IMR-90 (cell line): ENCODE measurements around the gene NPEPL1. TPM values are rescaled to one million over a fixed set of nuclear protein-coding genes. Genes with fewer than 3 reads are reported as not detected.

Experiments
- ATAC-seq: fragments of 200-7000 bp; cut with Tn5 transposase; 2 replicates; pipeline ENCODE4 v1.9.1; 2020; ENCODE audit warnings: low read depth, mild to moderate bottlenecking, moderate library complexity
- BruUV-seq: library from RNA; stranded (reverse); fragments of 400-500 nt; replicated peaks from 2 replicates; lab custom pipeline; 2021; lab: Mats Ljungman, UMichigan
- CTCF ChIA-PET: fragments of 300-600 bp; formaldehyde crosslinking; extraction: SDS; loops from one replicate; lab custom pipeline; 2021; ENCODE audit warnings: antibody characterized with exemption; lab: Yijun Ruan, JAX
- POLR2A ChIA-PET: fragments of 300-600 bp; sonication (Branson Sonifier 250); formaldehyde crosslinking; loops from one replicate; lab custom pipeline; 2022; ENCODE audit warnings: antibody characterized with exemption; ENCODE audit not compliant: unreplicated experiment; lab: Charles Lee
- DNase-seq: peaks from one replicate; pipeline ENCODE4 v3.0.0; 2013
- H2AFZ ChIP-seq: replicated peaks from 2 replicates; pipeline ENCODE3; 2013; ENCODE audit warnings: low read length, mild to moderate bottlenecking; ENCODE audit not compliant: poor library complexity
- H2AK5ac ChIP-seq: 2 replicates; pipeline ENCODE4 v1.6.1; 2013; ENCODE audit warnings: low read depth, low read length, inconsistent platforms
- H2AK9ac ChIP-seq: replicated peaks from 2 replicates; pipeline ENCODE3; 2013; ENCODE audit warnings: mild to moderate bottlenecking, low read depth, low read length, moderate library complexity; ENCODE audit not compliant: poor library complexity
- H2BK120ac ChIP-seq: 2 replicates; pipeline ENCODE4 v1.6.1; 2013; ENCODE audit warnings: low read depth, low read length, inconsistent platforms
- H2BK15ac ChIP-seq: 3 replicates; pipeline ENCODE4 v1.6.1; 2013; ENCODE audit warnings: low read depth, low read length, inconsistent platforms
- H2BK20ac ChIP-seq: 2 replicates; pipeline ENCODE4 v1.6.1; 2013; ENCODE audit warnings: low read depth, mild to moderate bottlenecking, inconsistent platforms, low read length, moderate library complexity
- H2BK5ac ChIP-seq: 2 replicates; pipeline ENCODE4 v1.6.1; 2013; ENCODE audit warnings: mild to moderate bottlenecking, low read depth, low read length, inconsistent platforms; ENCODE audit not compliant: poor library complexity, severe bottlenecking
- H3K14ac ChIP-seq: replicated peaks from 2 replicates; pipeline ENCODE4 v1.6.1; 2013; ENCODE audit warnings: low read depth, low read length, inconsistent platforms
- H3K18ac ChIP-seq: 2 replicates; pipeline ENCODE4 v1.6.1; 2013; ENCODE audit warnings: low read depth, low read length, control low read depth
- H3K23ac ChIP-seq: 2 replicates; pipeline ENCODE4 v1.6.1; 2013; ENCODE audit warnings: low read depth, low read length, inconsistent platforms
- H3K27ac ChIP-seq: 2 replicates; pipeline ENCODE4 v1.5.1; 2013; ENCODE audit warnings: mild to moderate bottlenecking, control low read depth, low read length; ENCODE audit not compliant: insufficient read depth
- H3K27me3 ChIP-seq: 2 replicates; pipeline ENCODE4 v1.6.1; 2013; ENCODE audit warnings: low read length; ENCODE audit not compliant: control insufficient read depth, insufficient read depth
- H3K36me3 ChIP-seq: 2 replicates; pipeline ENCODE4 v1.6.1; 2013; ENCODE audit warnings: low read length, mixed read lengths; ENCODE audit not compliant: control insufficient read depth, insufficient read depth
- H3K4ac ChIP-seq: 2 replicates; pipeline ENCODE4 v1.6.1; 2013; ENCODE audit warnings: low read depth, low read length, inconsistent platforms
- H3K4me1 ChIP-seq: 2 replicates; pipeline ENCODE4 v1.6.1; 2013; ENCODE audit warnings: low read length, mixed read lengths; ENCODE audit not compliant: control insufficient read depth, insufficient read depth
- H3K4me2 ChIP-seq: 2 replicates; pipeline ENCODE4 v1.6.1; 2013; ENCODE audit warnings: low read depth, mild to moderate bottlenecking, control low read depth, low read length, moderate library complexity
- H3K4me3 ChIP-seq: 2 replicates; pipeline ENCODE4 v1.5.1; 2013; ENCODE audit warnings: low read depth, mild to moderate bottlenecking, control low read depth, low read length, moderate library complexity; ENCODE audit not compliant: insufficient read depth
- H3K56ac ChIP-seq: 2 replicates; pipeline ENCODE4 v1.6.1; 2013; ENCODE audit warnings: low read length, inconsistent platforms; ENCODE audit not compliant: insufficient read depth; ENCODE audit errors: extremely low read depth
- H3K79me1 ChIP-seq, 2 experiments: 2 replicates each; pipeline ENCODE4 v1.6.1; 2013; ENCODE audit warnings: low read length in 2 of 2, inconsistent platforms in 1 of 2, low read depth in 1 of 2
- H3K9ac ChIP-seq: 2 replicates; pipeline ENCODE4 v1.6.1; 2013; ENCODE audit warnings: low read depth, low read length, control low read depth
- H3K9me1 ChIP-seq: 2 replicates; pipeline ENCODE4 v1.6.1; 2013; ENCODE audit warnings: low read length, inconsistent platforms; ENCODE audit not compliant: insufficient read depth
- H3K9me3 ChIP-seq: 2 replicates; pipeline ENCODE4 v1.6.1; 2013; ENCODE audit warnings: low read length; ENCODE audit not compliant: control insufficient read depth, insufficient read depth
- H4K20me1 ChIP-seq: 2 replicates; pipeline ENCODE4 v1.6.1; 2013; ENCODE audit warnings: low read length, inconsistent platforms; ENCODE audit not compliant: insufficient read depth
- H4K5ac ChIP-seq: 2 replicates; pipeline ENCODE4 v1.6.1; 2013; ENCODE audit warnings: mild to moderate bottlenecking, low read depth, low read length, control low read depth
- H4K8ac ChIP-seq, 2 experiments: 2 replicates each; pipeline ENCODE4 v1.6.1; 2013; ENCODE audit warnings: low read depth in 2 of 2, low read length in 2 of 2, control low read depth in 1 of 2, inconsistent platforms in 1 of 2
- H4K91ac ChIP-seq: 2 replicates; pipeline ENCODE4 v1.6.1; 2013; ENCODE audit warnings: low read depth, low read length, inconsistent platforms; ENCODE audit not compliant: insufficient read depth
- BHLHE40 ChIP-seq: fragments of 150-350 bp; IDR thresholded peaks from 2 replicates; pipeline ENCODE4 v1.6.1; 2016; ENCODE audit warnings: mild to moderate bottlenecking, low read depth, low read length
- CEBPB ChIP-seq: IDR thresholded peaks from 2 replicates; pipeline ENCODE4 v1.6.1; 2012; ENCODE audit warnings: low read depth, low read length, improper control_type of control experiment
- CHD1 ChIP-seq: IDR thresholded peaks from 2 replicates; pipeline ENCODE4 v1.6.1; 2012; ENCODE audit warnings: low read depth, low read length, improper control_type of control experiment
- FOS ChIP-seq: fragments of 150-350 bp; IDR thresholded peaks from 2 replicates; pipeline ENCODE4 v1.6.1; 2016; ENCODE audit warnings: low read depth, low read length
- MAFK ChIP-seq: IDR thresholded peaks from 2 replicates; pipeline ENCODE4 v1.6.1; 2012; ENCODE audit warnings: low read depth, low read length, improper control_type of control experiment
- MAZ ChIP-seq: IDR thresholded peaks from 2 replicates; pipeline ENCODE4 v1.6.1; 2012; ENCODE audit warnings: low read depth, mild to moderate bottlenecking, low read length, improper control_type of control experiment, moderate library complexity, borderline replicate concordance
- MXI1 ChIP-seq: IDR thresholded peaks from 2 replicates; pipeline ENCODE4 v1.6.1; 2012; ENCODE audit warnings: low read depth, mild to moderate bottlenecking, low read length, moderate library complexity, borderline replicate concordance
- NFE2L2 ChIP-seq: fragments of 150-350 bp; IDR thresholded peaks from 2 replicates; pipeline ENCODE4 v1.6.1; 2016; ENCODE audit warnings: low read depth, mild to moderate bottlenecking, low read length
- POLR2A ChIP-seq: IDR thresholded peaks from 2 replicates; pipeline ENCODE4 v1.6.1; 2012; ENCODE audit warnings: mild to moderate bottlenecking, low read depth, low read length
- RAD21 ChIP-seq: IDR thresholded peaks from 2 replicates; pipeline ENCODE4 v1.6.1; 2012; ENCODE audit warnings: low read length, improper control_type of control experiment
- RCOR1 ChIP-seq: IDR thresholded peaks from 2 replicates; pipeline ENCODE4 v1.6.1; 2012; ENCODE audit warnings: mild to moderate bottlenecking, low read length, improper control_type of control experiment; ENCODE audit not compliant: insufficient replicate concordance
- RFX5 ChIP-seq: IDR thresholded peaks from 2 replicates; pipeline ENCODE4 v1.8.0; 2012; ENCODE audit warnings: low read depth, mild to moderate bottlenecking, low read length, moderate library complexity
- SMC3 ChIP-seq: fragments of 150-350 bp; IDR thresholded peaks from 2 replicates; pipeline ENCODE4 v1.6.1; 2016; ENCODE audit warnings: low read depth, mild to moderate bottlenecking, antibody characterized with exemption, low read length, moderate library complexity
- USF2 ChIP-seq: fragments of 150-350 bp; IDR thresholded peaks from 2 replicates; pipeline ENCODE4 v1.6.1; 2017; ENCODE audit warnings: mild to moderate bottlenecking, antibody characterized with exemption, low read length, low read depth
- WGBS, 2 experiments: methylation state at CpG; one replicate each; pipeline versions ENCODE4 v1.1.5 to v1.1.7; 2013; ENCODE audit warnings: missing lambda C conversion rate in 2 of 2; ENCODE audit not compliant: insufficient read length in 1 of 2; ENCODE audit errors: extremely low coverage in 2 of 2; 5-methylcytosine and 5-hydroxymethylcytosine counted together
- dilution Hi-C: fragments of 300-500 bp; cut with HindIII; formaldehyde crosslinking; loops from one replicate; pipeline ENCODE4 v1.14.3; 2018; ENCODE audit warnings: low sequenced_read_pairs; ENCODE audit not compliant: unreplicated experiment
- in situ Hi-C: fragments of 300-500 bp; cut with MboI; formaldehyde crosslinking; loops from 3 replicates; pipeline ENCODE4 v1.14.3; 2019; ENCODE audit warnings: low sequenced_read_pairs, inconsistent platforms, mixed read lengths
- intact Hi-C: fragments of 100-400 bp; cut with micrococcal nuclease; formaldehyde crosslinking; loops from 2 replicates; pipeline ENCODE4 v1.10.0; 2022
- polyA plus RNA-seq, 3 experiments: library from polyadenylated mRNA; depleted of rRNA; stranded (reverse); fragments of >200 nt; gene quantifications; 2 replicates each; pipeline ENCODE4 v1.2.3, GENCODE V29; 2012; ENCODE audit warnings: low replicate concordance in 1 of 3
- total RNA-seq: library from RNA; depleted of rRNA; stranded (reverse); fragments of >200 nt; gene quantifications from 2 replicates; pipeline ENCODE4 v1.2.3, GENCODE V29; 2012
- TF ChIP-seq, protein P1 (sequence below): conservative IDR thresholded peaks from 2 replicates; pipeline ENCODE4 v1.5.1; 2012; ENCODE audit warnings: mild to moderate bottlenecking, low read depth, low read length, improper control_type of control experiment
- TF ChIP-seq, protein P2 (sequence below): fragments of 150-350 bp; IDR thresholded peaks from 2 replicates; pipeline ENCODE4 v1.6.1; 2016; ENCODE audit warnings: low read depth, mild to moderate bottlenecking, low read length, moderate library complexity, borderline replicate concordance

Gene NPEPL1
- total and polyA plus RNA-seq, 2 of the 4 experiments (the other 2 are of a cell fraction) = 6.3 to 10.4 TPM

DNA sequence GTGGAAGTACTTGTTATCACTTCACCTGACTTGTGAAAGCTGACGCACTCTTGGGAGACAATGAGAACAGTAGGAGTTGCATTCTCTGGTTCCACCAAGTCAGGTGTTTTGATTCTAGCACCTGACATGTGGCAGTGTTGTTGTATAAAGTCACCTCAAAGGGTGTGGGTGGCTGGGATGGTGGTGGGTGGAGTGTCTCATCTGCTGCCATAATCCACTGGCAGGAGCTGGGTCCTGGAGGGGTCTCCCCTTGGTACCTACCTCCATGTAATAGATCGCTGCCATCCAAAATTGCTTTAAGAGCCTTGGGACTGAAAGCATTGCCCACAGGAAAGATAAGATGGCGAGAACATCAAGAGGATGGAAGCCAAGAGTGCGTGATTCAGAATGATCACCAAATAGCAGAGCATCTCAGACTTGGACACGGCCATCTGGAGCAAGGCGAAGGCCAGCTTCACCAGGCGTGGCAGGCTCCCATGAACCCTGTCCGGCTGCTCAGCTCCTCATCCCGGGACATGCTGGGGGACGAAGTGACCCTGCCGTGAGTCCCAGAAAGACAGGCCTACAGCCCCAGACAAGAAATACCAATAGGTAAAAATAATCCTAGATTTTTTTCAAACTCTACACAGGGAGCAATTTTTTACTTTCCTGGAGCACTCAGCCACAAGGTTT, 56.6 kb downstream of the NPEPL1 start:
- ChIA-PET CTCF (no interaction called here), POLR2A (no interaction called here)
- H4K20me1 ChIP-seq = no peaks in the 10 kb centered on the region
- H4K5ac ChIP-seq = no peak overlapping the region
- H2BK20ac ChIP-seq = no peak overlapping the region
- no peaks in the 10 kb centered on the region for H3K9me3 ChIP-seq
- BruUV-seq = no TSS peak
- H4K91ac ChIP-seq = no peak overlapping the region
- in situ Hi-C loops = no loop called here
- ATAC-seq = no peak
- no peak overlapping the region for H3K4me2 ChIP-seq
- H2AK5ac ChIP-seq = no peak overlapping the region
- TF ChIP-seq POLR2A = no peak
- TF ChIP-seq, protein P1, sequence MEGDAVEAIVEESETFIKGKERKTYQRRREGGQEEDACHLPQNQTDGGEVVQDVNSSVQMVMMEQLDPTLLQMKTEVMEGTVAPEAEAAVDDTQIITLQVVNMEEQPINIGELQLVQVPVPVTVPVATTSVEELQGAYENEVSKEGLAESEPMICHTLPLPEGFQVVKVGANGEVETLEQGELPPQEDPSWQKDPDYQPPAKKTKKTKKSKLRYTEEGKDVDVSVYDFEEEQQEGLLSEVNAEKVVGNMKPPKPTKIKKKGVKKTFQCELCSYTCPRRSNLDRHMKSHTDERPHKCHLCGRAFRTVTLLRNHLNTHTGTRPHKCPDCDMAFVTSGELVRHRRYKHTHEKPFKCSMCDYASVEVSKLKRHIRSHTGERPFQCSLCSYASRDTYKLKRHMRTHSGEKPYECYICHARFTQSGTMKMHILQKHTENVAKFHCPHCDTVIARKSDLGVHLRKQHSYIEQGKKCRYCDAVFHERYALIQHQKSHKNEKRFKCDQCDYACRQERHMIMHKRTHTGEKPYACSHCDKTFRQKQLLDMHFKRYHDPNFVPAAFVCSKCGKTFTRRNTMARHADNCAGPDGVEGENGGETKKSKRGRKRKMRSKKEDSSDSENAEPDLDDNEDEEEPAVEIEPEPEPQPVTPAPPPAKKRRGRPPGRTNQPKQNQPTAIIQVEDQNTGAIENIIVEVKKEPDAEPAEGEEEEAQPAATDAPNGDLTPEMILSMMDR = no peak
- TF ChIP-seq MXI1 = no peak
- no peak for TF ChIP-seq CHD1
- no peak for TF ChIP-seq RCOR1
- no peak for TF ChIP-seq MAZ
- TF ChIP-seq NFE2L2 = no peak
- no peak for TF ChIP-seq BHLHE40
- no peak for TF ChIP-seq CEBPB
- TF ChIP-seq, protein P2, sequence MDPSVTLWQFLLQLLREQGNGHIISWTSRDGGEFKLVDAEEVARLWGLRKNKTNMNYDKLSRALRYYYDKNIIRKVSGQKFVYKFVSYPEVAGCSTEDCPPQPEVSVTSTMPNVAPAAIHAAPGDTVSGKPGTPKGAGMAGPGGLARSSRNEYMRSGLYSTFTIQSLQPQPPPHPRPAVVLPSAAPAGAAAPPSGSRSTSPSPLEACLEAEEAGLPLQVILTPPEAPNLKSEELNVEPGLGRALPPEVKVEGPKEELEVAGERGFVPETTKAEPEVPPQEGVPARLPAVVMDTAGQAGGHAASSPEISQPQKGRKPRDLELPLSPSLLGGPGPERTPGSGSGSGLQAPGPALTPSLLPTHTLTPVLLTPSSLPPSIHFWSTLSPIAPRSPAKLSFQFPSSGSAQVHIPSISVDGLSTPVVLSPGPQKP = no peak
- TF ChIP-seq MAFK = no peak
- TF ChIP-seq RFX5 = no peak
- no peak for TF ChIP-seq SMC3
- TF ChIP-seq RAD21 = no peak
- TF ChIP-seq USF2 = no peak
- TF ChIP-seq FOS = no peak
- no peak overlapping the region for H3K56ac ChIP-seq
- H2AFZ ChIP-seq = no peak overlapping the region
- H2BK15ac ChIP-seq = no peak overlapping the region
- intact Hi-C loops = no loop called here
- no peak overlapping the region for H3K27ac ChIP-seq
- no peak overlapping the region for H3K18ac ChIP-seq
- dilution Hi-C loops = no loop called here
- peaks cover 40% of the 10 kb centered on the region for H3K27me3 ChIP-seq
- no peak overlapping the region for H3K14ac ChIP-seq
- H2AK9ac ChIP-seq = no peak overlapping the region
- H2BK120ac ChIP-seq = no peak overlapping the region
- no peak overlapping the region for H4K8ac ChIP-seq
- H3K79me1 ChIP-seq = no peaks in the 10 kb centered on the region
- H2BK5ac ChIP-seq = no peak overlapping the region
- H3K9me1 ChIP-seq = no peaks in the 10 kb centered on the region; the same call in 1 of the 2 replicates
- 67% methylated on average over 7 of the region's 11 CpGs; no CpG with 5 or more reads in 1 of the 2 experiments for WGBS, 2 experiments
- DNase-seq = no peak
- H3K4me1 ChIP-seq = no peaks in the 10 kb centered on the region
- H3K23ac ChIP-seq = no peak overlapping the region
- H3K36me3 ChIP-seq = no peaks in the 10 kb centered on the region
- H3K9ac ChIP-seq = no peak overlapping the region
- no peak overlapping the region for H3K4me3 ChIP-seq
- H3K4ac ChIP-seq = no peak overlapping the region
